ENCODE measurements around the gene UBQLN4.

Gene UBQLN4

GRCh38 chr1:156100205-156100995 lies 46.8 kb upstream of the UBQLN4 start (continued):
- TF ChIP-seq ZNF311 (tag by site-specific recombination; IDR thresholded peaks at IDR 0.05; ENCODE audit: borderline replicate concordance) (no peak), ZSCAN18 (tag by site-specific recombination; IDR thresholded peaks at IDR 0.05) (no peak), ZNF747 (tag by site-specific recombination; IDR thresholded peaks at IDR 0.05) (no peak), ZNF791 (tag by site-specific recombination; IDR thresholded peaks at IDR 0.05) (no peak), ZNF10 (tag by site-specific recombination; IDR thresholded peaks at IDR 0.05) (no peak), ZBTB17 (tag by site-specific recombination; IDR thresholded peaks at IDR 0.05) (no peak), OVOL3 (tag by site-specific recombination; IDR thresholded peaks at IDR 0.05) (no peak)

- peaks cover 4% of the 10 kb centered on the region for H3K4me1 ChIP-seq (ENCODE audit: control insufficient read depth, insufficient read depth, low read length)
- no peak overlapping the region for H3K4me3 ChIP-seq (ENCODE audit: low read depth, low read length)
- TF ChIP-seq ZNF19 (tag by site-specific recombination; IDR thresholded peaks at IDR 0.05; ENCODE audit: low read depth) (no peak), MEIS1 (CRISPR knock-in tag; IDR thresholded peaks at IDR 0.05; ENCODE audit: borderline replicate concordance) (no peak), ZNF23 (tag by site-specific recombination; IDR thresholded peaks at IDR 0.05; ENCODE audit: borderline replicate concordance) (no peak), ZBTB26 (tag by site-specific recombination; optimal IDR thresholded peaks at IDR 0.05) (no peak), HOXC10 (CRISPR knock-in tag; IDR thresholded peaks at IDR 0.05) (no peak), ZNF473 (tag by site-specific recombination; IDR thresholded peaks at IDR 0.05) (no peak), ZNF169 (tag by site-specific recombination; IDR thresholded peaks at IDR 0.05) (no peak), ZNF133 (tag by site-specific recombination; IDR thresholded peaks at IDR 0.05) (no peak), ZNF391 (tag by site-specific recombination; IDR thresholded peaks at IDR 0.05; ENCODE audit: borderline replicate concordance, low read depth) (no peak), ZNF394 (tag by site-specific recombination; IDR thresholded peaks at IDR 0.05; ENCODE audit: borderline replicate concordance) (no peak)
- H3K9me3 ChIP-seq (ENCODE audit: control insufficient read depth, insufficient read depth, low read depth, low read length): no peaks in the 10 kb centered on the region
- no peaks in the 10 kb centered on the region for H3K36me3 ChIP-seq (ENCODE audit: control insufficient read depth in 2 of 2, insufficient read depth in 1 of 2, low read length in 2 of 2)
- H3K27ac ChIP-seq (ENCODE audit: extremely low read depth, low read depth, low read length): no peak overlapping the region
- ChIA-PET CTCF (interaction anchor here (0.6 to 22.5 kb wide), 8 partner anchors 8 to 260 kb away, joined by 3 to 1029 read pairs (median 4); partner anchors contain the start of gene LMNA), POLR2A (interaction anchor here (1.6 to 10.1 kb wide), 3 partner anchors 15 to 31 kb away, joined by 5 to 63 read pairs (median 6); partner anchors contain the start of gene LMNA)
Measured at GRCh38 chr1:156099282-156099681, 45.7 kb upstream of the UBQLN4 start.

GRCh38 chr1:156098784-156099183 lies 45.2 kb upstream of the UBQLN4 start:
- H3K4me1 ChIP-seq (ENCODE audit: control insufficient read depth, insufficient read depth, low read length): peaks cover 1% of the 10 kb centered on the region
- H3K27ac ChIP-seq (ENCODE audit: extremely low read depth, low read depth, low read length): no peak overlapping the region
- ChIA-PET CTCF (interaction anchor here (0.6 to 22.5 kb wide), 8 partner anchors 9 to 261 kb away, joined by 3 to 1029 read pairs (median 5); partner anchors contain the start of gene LMNA), POLR2A (interaction anchor here (1.6 to 10.1 kb wide), 3 partner anchors 15 to 31 kb away, joined by 5 to 63 read pairs (median 6); partner anchors contain the start of gene LMNA)
- H3K36me3 ChIP-seq (ENCODE audit: control insufficient read depth in 2 of 2, insufficient read depth in 1 of 2, low read length in 2 of 2): peaks cover 0 to 4% of the 10 kb centered on the region in 2 experiments; a peak in 2 of 3 replicates
- H3K9me3 ChIP-seq (ENCODE audit: control insufficient read depth, insufficient read depth, low read depth, low read length): no peaks in the 10 kb centered on the region
- no peak overlapping the region for H3K4me3 ChIP-seq (ENCODE audit: low read depth, low read length)
- TF ChIP-seq ZNF416 (tag by site-specific recombination; IDR thresholded peaks at IDR 0.05) (no peak), ZNF514 (tag by site-specific recombination; IDR thresholded peaks at IDR 0.05) (no peak), ZIC2 (tag by site-specific recombination; IDR thresholded peaks at IDR 0.05) (peak; percentile 63), PATZ1 (tag by site-specific recombination; IDR thresholded peaks at IDR 0.05) (no peak), ZNF23 (tag by site-specific recombination; IDR thresholded peaks at IDR 0.05; ENCODE audit: borderline replicate concordance) (no peak), GLIS2 (tag by site-specific recombination; IDR thresholded peaks at IDR 0.05) (0 out of 2 replicates have a peak, but pooled peaks have one; percentile 16), ZNF350 (tag by site-specific recombination; IDR thresholded peaks at IDR 0.05) (no peak), ZNF404 (tag by site-specific recombination; IDR thresholded peaks at IDR 0.05) (no peak), ZNF555 (tag by site-specific recombination; conservative IDR thresholded peaks at IDR 0.05) (no peak), ZNF132 (tag by site-specific recombination; IDR thresholded peaks at IDR 0.05; ENCODE audit: borderline replicate concordance) (no peak), ZFP69B (tag by site-specific recombination; IDR thresholded peaks at IDR 0.05) (no peak)
